ENCODE measurements around the gene LRP5. TPM values are rescaled to one million over a fixed set of nuclear protein-coding genes. Genes with fewer than 3 reads are reported as not detected.

The LRP5 gene
- total RNA-seq, 4 donors from 2014 or later, result 22.3 to 43.2 (median 33.8) TPM

DNA sequence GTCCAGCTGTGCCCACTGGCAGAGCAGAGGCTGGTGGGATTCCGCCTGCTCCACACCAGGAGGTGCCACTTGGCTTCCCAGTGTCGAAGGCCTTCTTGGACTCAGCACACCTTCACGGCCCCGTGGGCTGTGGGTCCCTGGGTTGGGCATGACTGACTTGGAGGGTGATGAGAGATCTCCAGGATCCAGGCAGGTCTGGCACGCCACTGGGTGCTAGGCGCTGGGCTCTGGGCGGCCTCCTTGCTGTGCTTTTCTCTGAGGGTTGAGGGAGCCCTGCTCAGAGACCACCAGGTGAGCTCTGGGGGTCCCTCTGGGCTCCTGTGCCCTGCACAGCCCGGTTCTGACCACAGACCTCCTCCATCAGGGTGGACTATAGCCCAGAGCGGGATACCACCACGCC lies 12.3 kb downstream of the LRP5 start:
- no peaks in the 10 kb centered on the region for H3K36me3 ChIP-seq
- H3K27ac ChIP-seq, result no peak overlapping the region
- 94 to 96% methylated on average over 7 to 10 of the region's 10 CpGs for WGBS, 2 donors
- no peak for DNase-seq (ENCODE audit: low spot score in 2 of 2)
- no peaks in the 10 kb centered on the region for H3K9me3 ChIP-seq
- peaks cover 4 to 67% (median 31%) of the 10 kb centered on the region in 4 donors for H3K4me1 ChIP-seq
- TF ChIP-seq EP300 (IDR thresholded peaks at IDR 0.05) (no peak), POLR2A (IDR thresholded peaks at IDR 0.05) (no peak)
- TF ChIP-seq, protein P1, sequence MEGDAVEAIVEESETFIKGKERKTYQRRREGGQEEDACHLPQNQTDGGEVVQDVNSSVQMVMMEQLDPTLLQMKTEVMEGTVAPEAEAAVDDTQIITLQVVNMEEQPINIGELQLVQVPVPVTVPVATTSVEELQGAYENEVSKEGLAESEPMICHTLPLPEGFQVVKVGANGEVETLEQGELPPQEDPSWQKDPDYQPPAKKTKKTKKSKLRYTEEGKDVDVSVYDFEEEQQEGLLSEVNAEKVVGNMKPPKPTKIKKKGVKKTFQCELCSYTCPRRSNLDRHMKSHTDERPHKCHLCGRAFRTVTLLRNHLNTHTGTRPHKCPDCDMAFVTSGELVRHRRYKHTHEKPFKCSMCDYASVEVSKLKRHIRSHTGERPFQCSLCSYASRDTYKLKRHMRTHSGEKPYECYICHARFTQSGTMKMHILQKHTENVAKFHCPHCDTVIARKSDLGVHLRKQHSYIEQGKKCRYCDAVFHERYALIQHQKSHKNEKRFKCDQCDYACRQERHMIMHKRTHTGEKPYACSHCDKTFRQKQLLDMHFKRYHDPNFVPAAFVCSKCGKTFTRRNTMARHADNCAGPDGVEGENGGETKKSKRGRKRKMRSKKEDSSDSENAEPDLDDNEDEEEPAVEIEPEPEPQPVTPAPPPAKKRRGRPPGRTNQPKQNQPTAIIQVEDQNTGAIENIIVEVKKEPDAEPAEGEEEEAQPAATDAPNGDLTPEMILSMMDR (IDR thresholded peaks at IDR 0.05), result no peak
- no peak overlapping the region for H3K4me3 ChIP-seq
- H3K27me3 ChIP-seq, result no peaks in the 10 kb centered on the region

DNA sequence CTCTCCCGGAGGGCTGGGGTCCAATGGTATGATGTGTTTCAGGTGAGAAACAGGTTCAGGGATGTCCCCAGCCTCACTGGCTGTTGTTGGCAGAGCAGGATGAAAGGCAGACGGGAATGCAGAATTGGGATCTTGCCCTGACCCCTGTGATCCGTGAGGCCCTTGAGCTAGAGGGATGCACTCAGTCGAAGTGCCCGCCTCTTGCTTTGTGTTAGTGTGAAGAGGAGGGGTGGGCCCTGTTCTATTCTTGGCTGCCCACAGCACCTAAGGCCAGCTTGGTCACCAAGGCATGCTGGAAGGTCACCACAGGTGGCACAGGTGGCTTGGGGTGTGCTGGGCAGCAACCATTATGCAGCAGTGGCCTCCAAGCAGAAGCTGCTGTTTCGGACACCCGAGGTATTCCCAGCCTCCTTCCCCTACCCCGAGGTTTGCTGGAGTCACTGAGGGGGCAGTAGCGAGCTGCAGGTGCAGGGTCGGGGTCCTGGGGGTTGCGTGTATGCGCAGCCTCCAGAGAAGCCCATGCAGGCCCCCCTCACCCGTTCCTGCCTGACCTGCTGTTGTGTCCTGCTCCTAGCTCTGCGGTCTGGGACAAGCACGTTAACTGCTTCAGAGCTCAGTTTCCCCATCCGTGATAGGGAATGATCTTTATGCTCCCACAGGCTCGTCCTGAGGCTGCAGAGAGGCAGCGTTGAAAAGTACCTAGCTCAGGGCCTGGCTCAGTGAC lies 13.0 kb downstream of the LRP5 start:
- peaks cover 4 to 74% (median 37%) of the 10 kb centered on the region in 4 donors for H3K4me1 ChIP-seq
- 71 to 78% methylated on average over 8 to 17 of the region's 18 CpGs for WGBS, 2 donors
- H3K27ac ChIP-seq, result peak overlapping the region in 1 of 4 donors; percentile 68

DNA sequence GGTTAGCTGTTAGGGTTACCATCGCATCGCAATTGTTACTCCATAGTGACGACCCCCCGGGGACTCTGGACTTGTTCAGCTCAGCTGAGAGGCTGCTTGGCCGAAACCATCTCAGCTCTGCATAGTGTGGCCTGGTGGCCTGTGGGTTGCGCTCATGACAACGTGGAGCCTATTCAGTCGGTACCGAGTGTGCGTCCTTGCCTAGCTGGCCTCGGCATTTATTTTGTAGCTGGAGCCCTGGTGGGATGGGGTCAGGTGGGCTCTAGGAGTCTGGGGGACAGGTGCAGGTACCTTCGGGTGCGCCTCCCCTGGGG lies 13.5 kb downstream of the LRP5 start:
- Histone ChIP-seq H3K27me3 (no peaks in the 10 kb centered on the region), H3K27ac (peak overlapping the region in 2 of 4 donors; percentile 1 to 68), H3K36me3 (no peaks in the 10 kb centered on the region), H3K4me3 (no peak overlapping the region), H3K4me1 (peaks cover 4 to 79% (median 42%) of the 10 kb centered on the region in 4 donors), H3K9me3 (no peaks in the 10 kb centered on the region)
- TF ChIP-seq, protein P1 (IDR thresholded peaks at IDR 0.05), result no peak
- TF ChIP-seq EP300 (IDR thresholded peaks at IDR 0.05) (no peak), POLR2A (IDR thresholded peaks at IDR 0.05) (no peak)
- no peak for DNase-seq (ENCODE audit: low spot score in 2 of 2)
- 77 to 80% methylated on average over 12 to 13 of the region's 13 CpGs for WGBS, 2 donors

More for the DNA sequence above, 13.0 kb downstream of the LRP5 start:
- Histone ChIP-seq H3K27me3 (no peaks in the 10 kb centered on the region), H3K4me3 (no peak overlapping the region), H3K36me3 (no peaks in the 10 kb centered on the region), H3K9me3 (no peaks in the 10 kb centered on the region)
- no peak for TF ChIP-seq POLR2A (IDR thresholded peaks at IDR 0.05)
- TF ChIP-seq, protein P1 (IDR thresholded peaks at IDR 0.05), result no peak
- TF ChIP-seq EP300 (IDR thresholded peaks at IDR 0.05), result no peak
- no peak for DNase-seq (ENCODE audit: low spot score in 2 of 2)

DNA sequence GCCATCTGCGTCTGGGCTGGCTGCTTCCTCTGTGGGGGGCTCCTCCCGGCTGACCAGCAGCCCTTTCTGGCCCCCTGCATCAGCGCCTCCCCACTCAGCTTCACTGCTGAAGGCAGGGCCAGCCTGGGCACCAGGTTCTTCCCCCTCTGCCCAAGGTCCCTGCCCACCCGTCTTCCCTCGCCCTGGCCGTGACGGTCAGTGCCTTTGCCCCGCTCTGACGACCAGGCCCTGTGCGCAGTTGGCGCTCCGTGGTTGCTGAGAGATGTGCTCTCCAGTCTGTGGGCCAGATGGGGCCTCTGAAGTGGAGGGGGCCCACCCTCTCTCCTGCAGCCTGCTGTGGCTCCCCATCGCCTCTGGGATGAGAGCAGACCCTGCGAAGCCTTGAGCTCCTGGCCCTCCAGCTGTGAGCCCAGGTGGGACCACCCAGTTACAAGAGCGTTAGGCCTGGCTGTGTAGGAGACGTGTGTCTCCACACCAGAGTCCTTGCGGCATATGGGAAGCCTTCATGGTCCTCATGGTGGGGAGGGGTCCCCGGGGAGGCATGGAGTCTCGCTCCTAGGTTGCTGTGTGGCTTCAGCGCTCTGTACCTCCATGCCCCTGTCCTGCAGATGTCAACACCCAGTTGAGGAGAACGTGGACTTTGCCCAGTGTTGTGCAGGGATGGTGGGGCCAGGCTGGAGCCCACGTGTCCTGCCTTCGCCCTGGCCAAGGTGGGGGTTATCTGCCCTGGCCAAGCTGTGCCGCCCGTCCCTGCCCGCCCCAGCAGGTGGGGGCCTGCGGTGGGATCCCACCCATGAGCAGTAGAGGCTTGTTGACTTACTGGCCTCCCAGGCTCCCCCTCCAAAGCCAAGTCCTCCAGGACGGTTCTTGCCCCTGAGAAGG lies 14.2 kb downstream of the LRP5 start:
- H3K4me3 ChIP-seq, result no peak overlapping the region
- TF ChIP-seq POLR2A (IDR thresholded peaks at IDR 0.05) (no peak), EP300 (IDR thresholded peaks at IDR 0.05) (no peak)
- TF ChIP-seq, protein P1 (IDR thresholded peaks at IDR 0.05), result no peak
- peaks cover 4 to 86% (median 45%) of the 10 kb centered on the region in 4 donors for H3K4me1 ChIP-seq
- H3K27ac ChIP-seq, result peak overlapping the region in 3 of 4 donors; percentile 50 to 78 (median 68)
- WGBS, 2 donors, result 82 to 89% methylated on average over 15 to 21 of the region's 28 CpGs
- H3K27me3 ChIP-seq, result no peaks in the 10 kb centered on the region
- DNase-seq (ENCODE audit: low spot score in 2 of 2), result no peak
- H3K9me3 ChIP-seq, result no peaks in the 10 kb centered on the region
- no peaks in the 10 kb centered on the region for H3K36me3 ChIP-seq
